Liver (tissue), 9 donors: ENCODE results near the gene LKAAEAR1. TPM values are rescaled to one million over a fixed set of nuclear protein-coding genes. Genes with fewer than 3 reads are reported as not detected.

Source experiments
- DNase-seq: peaks from one replicate; pipeline ENCODE4 v3.0.0-alpha.2; 2017; ENCODE audit warnings: low spot score
- H3K27ac ChIP-seq, 2 donors: one replicate each; pipeline ENCODE4 v1.7.0; 2013; ENCODE audit warnings: inconsistent platforms in 2 of 2, low read length in 2 of 2, control low read depth in 1 of 2, low read depth in 1 of 2, mild to moderate bottlenecking in 1 of 2
- H3K27me3 ChIP-seq, 4 donors: one replicate each; pipeline versions ENCODE4 v1.6.1 to v1.7.0; 2013; ENCODE audit warnings: low read length in 3 of 4, inconsistent platforms in 1 of 4, mild to moderate bottlenecking in 1 of 4, moderate library complexity in 1 of 4; ENCODE audit not compliant: control insufficient read depth in 4 of 4, insufficient read depth in 4 of 4
- H3K36me3 ChIP-seq, 4 donors: one replicate each; pipeline versions ENCODE4 v1.6.1 to v1.7.0; 2013; ENCODE audit warnings: low read length in 3 of 4, mild to moderate bottlenecking in 3 of 4, low read depth in 1 of 4, moderate library complexity in 1 of 4; ENCODE audit not compliant: control insufficient read depth in 4 of 4, insufficient read depth in 3 of 4
- H3K4me1 ChIP-seq, 4 donors: one replicate each; pipeline versions ENCODE4 v1.6.1 to v1.7.0; 2013; ENCODE audit warnings: low read length in 3 of 4, mild to moderate bottlenecking in 3 of 4, moderate library complexity in 1 of 4; ENCODE audit not compliant: control insufficient read depth in 4 of 4, insufficient read depth in 4 of 4
- H3K4me3 ChIP-seq, 3 donors: one replicate each; pipeline versions ENCODE4 v1.6.1 to v1.7.0; 2013; ENCODE audit warnings: low read length in 3 of 3, control low read depth in 1 of 3, low read depth in 1 of 3, mild to moderate bottlenecking in 1 of 3
- H3K9ac ChIP-seq, 2 donors: one replicate each; pipeline ENCODE4 v1.7.0; 2013; ENCODE audit warnings: low read length in 2 of 2, mild to moderate bottlenecking in 2 of 2, moderate library complexity in 2 of 2, control low read depth in 1 of 2, low read depth in 1 of 2
- H3K9me3 ChIP-seq, 4 donors: one replicate each; pipeline versions ENCODE4 v1.6.1 to v1.7.0; 2013; ENCODE audit warnings: low read length in 3 of 4; ENCODE audit not compliant: control insufficient read depth in 4 of 4
- ATF3 ChIP-seq: IDR thresholded peaks from 2 replicates; pipeline ENCODE4 v1.6.1; 2016; ENCODE audit warnings: antibody characterized with exemption
- CTCF ChIP-seq: fragments of 150-350 bp; IDR thresholded peaks from 2 replicates; pipeline ENCODE4 v1.5.1; 2017; ENCODE audit warnings: improper control_type of control experiment, low read depth, low read length; ENCODE audit not compliant: missing input control
- EGR1 ChIP-seq, 2 donors: IDR thresholded peaks; 2 replicates each; pipeline ENCODE4 v1.6.1; 2016 to 2018; ENCODE audit warnings: antibody characterized with exemption in 2 of 2, low read depth in 2 of 2
- GABPA ChIP-seq, 2 donors: IDR thresholded peaks in 1 of 2; conservative IDR thresholded peaks in 1 of 2; 2 replicates each; pipeline ENCODE4 v1.6.1; 2016; ENCODE audit warnings: antibody characterized with exemption in 2 of 2, mild to moderate bottlenecking in 1 of 2, moderate library complexity in 1 of 2
- HNF4A ChIP-seq, 2 donors: conservative IDR thresholded peaks; 2 replicates each; pipeline ENCODE4 v1.6.1; 2016; ENCODE audit warnings: antibody characterized with exemption in 2 of 2, mild to moderate bottlenecking in 2 of 2
- HNF4G ChIP-seq: IDR thresholded peaks from 2 replicates; pipeline ENCODE4 v1.6.1; 2016; ENCODE audit warnings: antibody characterized with exemption
- JUND ChIP-seq, 2 donors: IDR thresholded peaks; 2 replicates each; pipeline ENCODE4 v1.6.1; 2016; ENCODE audit warnings: antibody characterized with exemption in 2 of 2
- MAX ChIP-seq: IDR thresholded peaks from 2 replicates; pipeline ENCODE4 v1.6.1; 2016; ENCODE audit warnings: antibody characterized with exemption
- NR2F2 ChIP-seq: IDR thresholded peaks from 2 replicates; pipeline ENCODE4 v1.6.1; 2016; ENCODE audit warnings: antibody characterized with exemption
- RAD21 ChIP-seq, 2 donors: IDR thresholded peaks; 2 replicates each; pipeline ENCODE4 v1.6.1; 2016; ENCODE audit warnings: antibody characterized with exemption in 2 of 2, mild to moderate bottlenecking in 2 of 2
- REST ChIP-seq: IDR thresholded peaks from 2 replicates; pipeline ENCODE4 v1.6.1; 2016; ENCODE audit warnings: antibody characterized with exemption, mild to moderate bottlenecking
- RXRA ChIP-seq, 2 donors: IDR thresholded peaks; 2 replicates each; pipeline ENCODE4 v1.6.1; 2017 to 2018; ENCODE audit warnings: antibody characterized with exemption in 2 of 2, mild to moderate bottlenecking in 1 of 2
- SP1 ChIP-seq: IDR thresholded peaks from 2 replicates; pipeline ENCODE4 v1.6.1; 2018; ENCODE audit warnings: antibody characterized with exemption, mild to moderate bottlenecking
- TAF1 ChIP-seq: conservative IDR thresholded peaks from 2 replicates; pipeline ENCODE4 v1.6.1; 2016; ENCODE audit warnings: antibody characterized with exemption, mild to moderate bottlenecking
- WGBS: extraction: QIAGEN DNeasy Blood & Tissue Kit; methylation state at CpG from one replicate; pipeline ENCODE4 v1.1.7; 2013; 5-methylcytosine and 5-hydroxymethylcytosine counted together
- polyA plus RNA-seq, 2 donors: library from polyadenylated mRNA; stranded (reverse) in 1 of 2; unstranded in 1 of 2; fragments of 200-250 nt in 1 of 2; fragments of >200 nt in 1 of 2; fragmentation: Nextera tagmentation in 1 of 2; extraction: Ambion mirVana in 1 of 2; gene quantifications; one replicate each; pipeline versions ENCODE4 v1.2.1 to v1.2.3, GENCODE V29; 2013 to 2015
- total RNA-seq, 2 donors: library from RNA; depleted of rRNA; stranded (reverse); fragments of >200 nt; gene quantifications; one replicate each; pipeline ENCODE4 v1.2.3, GENCODE V29; 2014
- donor health status: healthy.
- donor health status: healthy.
- donor health status: healthy.
- donor health status: healthy.
- donor health status: healthy.

Gene LKAAEAR1
- total and polyA plus RNA-seq, 4 donors: 0.08 TPM; not detected in 3

- 21% methylated on average over 13 of the region's 13 CpGs for WGBS
- H3K9ac ChIP-seq: no peak overlapping the region
- H3K4me3 ChIP-seq: no peak overlapping the region
- TF ChIP-seq RXRA (IDR thresholded peaks at IDR 0.05) (no peak), ATF3 (no peak), NR2F2 (no peak), CTCF (no peak), HNF4G (no peak), TAF1 (no peak), REST (no peak), SP1 (no peak), JUND (IDR thresholded peaks at IDR 0.05) (no peak), RAD21 (IDR thresholded peaks at IDR 0.05) (no peak)
- H3K36me3 ChIP-seq: no peaks in the 10 kb centered on the region
- H3K9me3 ChIP-seq: no peaks in the 10 kb centered on the region
- no peak for DNase-seq
- peaks cover 0 to 6% (median 0%) of the 10 kb centered on the region in 4 donors for H3K27me3 ChIP-seq
- H3K27ac ChIP-seq: no peak overlapping the region
- H3K4me1 ChIP-seq: peaks cover 14 to 34% (median 19%) of the 10 kb centered on the region in 4 donors
Observed at GRCh38 chr20:64082820-64083377, 1.3 kb downstream of the LKAAEAR1 start.

GRCh38 chr20:64082126-64082731 is 2.0 kb downstream of the LKAAEAR1 start:
- H3K4me3 ChIP-seq: no peak overlapping the region

More at GRCh38 chr20:64082126-64082731, 2.0 kb downstream of the LKAAEAR1 start:
- TF ChIP-seq GABPA (IDR thresholded peaks at IDR 0.05 in 1 of 2, conservative IDR thresholded peaks at IDR 0.05 in 1 of 2): no peak
- no peak for TF ChIP-seq EGR1 (IDR thresholded peaks at IDR 0.05; ENCODE audit: low read depth in 2 of 2)
- TF ChIP-seq HNF4A (conservative IDR thresholded peaks at IDR 0.05): no peak
- TF ChIP-seq RXRA (IDR thresholded peaks at IDR 0.05): no peak
- no peak for TF ChIP-seq SP1
- no peak for TF ChIP-seq JUND (IDR thresholded peaks at IDR 0.05)
- no peak for TF ChIP-seq RAD21 (IDR thresholded peaks at IDR 0.05)
- TF ChIP-seq MAX: no peak
- no peak overlapping the region for H3K27ac ChIP-seq
- H3K9ac ChIP-seq: no peak overlapping the region
- H3K9me3 ChIP-seq: no peaks in the 10 kb centered on the region
- 24% methylated on average over 13 of the region's 13 CpGs for WGBS
- peaks cover 14 to 35% (median 19%) of the 10 kb centered on the region in 4 donors for H3K4me1 ChIP-seq
- H3K36me3 ChIP-seq: no peaks in the 10 kb centered on the region
- peaks cover 0 to 6% (median 0%) of the 10 kb centered on the region in 4 donors for H3K27me3 ChIP-seq
- DNase-seq: no peak
